SJSA1 (cell line): ENCODE results near the gene BPIFA3. TPM values are rescaled to one million over a fixed set of nuclear protein-coding genes. Genes with fewer than 3 reads are reported as not detected.

Experiments
- DNase-seq, 2 experiments: peaks; one replicate each; pipeline ENCODE4 v3.0.0-alpha.2; 2015 to 2020; ENCODE audit warnings: low spot score in 2 of 2, low read depth in 1 of 2
- H3K27ac ChIP-seq: fragments of 250-450 bp; sonication (Bioruptor Pico); 2 replicates; pipeline ENCODE4 v1.5.1; 2020; ENCODE audit warnings: mild to moderate bottlenecking, moderate library complexity
- H3K27me3 ChIP-seq: fragments of 250-450 bp; sonication (Bioruptor Pico); replicated peaks from 2 replicates; pipeline ENCODE4 v1.5.1; 2020; ENCODE audit warnings: mild to moderate bottlenecking, moderate library complexity
- H3K36me3 ChIP-seq: fragments of 250-450 bp; sonication (Bioruptor Pico); 2 replicates; pipeline ENCODE4 v1.5.1; 2020; ENCODE audit warnings: mild to moderate bottlenecking
- H3K4me1 ChIP-seq: fragments of 250-450 bp; sonication (Bioruptor Pico); replicated peaks from 2 replicates; pipeline ENCODE4 v1.6.1; 2021; ENCODE audit warnings: mild to moderate bottlenecking
- H3K4me3 ChIP-seq: fragments of 250-450 bp; sonication (Bioruptor Pico); 2 replicates; pipeline ENCODE4 v1.5.1; 2020; ENCODE audit warnings: mild to moderate bottlenecking
- H3K9me3 ChIP-seq: fragments of 250-450 bp; sonication (Bioruptor Pico); replicated peaks from 2 replicates; pipeline ENCODE4 v1.5.1; 2020; ENCODE audit warnings: mild to moderate bottlenecking
- total RNA-seq: library from RNA; depleted of rRNA; stranded (reverse); fragments of >200 nt; shearing (Covaris generic); gene quantifications from 2 replicates; pipeline ENCODE4 v1.2.3, GENCODE V29; 2014

Gene BPIFA3
- total RNA-seq, 1 experiment from 2014 or later = not detected

GRCh38 chr20:33257237-33257636 is 40.1 kb downstream of the BPIFA3 start:
- Histone ChIP-seq H3K27me3 (peaks cover 13% of the 10 kb centered on the region), H3K36me3 (no peaks in the 10 kb centered on the region), H3K9me3 (no peaks in the 10 kb centered on the region), H3K4me3 (no peak overlapping the region), H3K27ac (no peak overlapping the region), H3K4me1 (no peaks in the 10 kb centered on the region)
- DNase-seq = no peak

GRCh38 chr20:33259371-33259770 is 42.2 kb downstream of the BPIFA3 start:
- no peaks in the 10 kb centered on the region for H3K4me1 ChIP-seq
- H3K9me3 ChIP-seq = no peaks in the 10 kb centered on the region
- DNase-seq = no peak
- no peak overlapping the region for H3K4me3 ChIP-seq
- peaks cover 17% of the 10 kb centered on the region for H3K27me3 ChIP-seq
- no peak overlapping the region for H3K27ac ChIP-seq
- no peaks in the 10 kb centered on the region for H3K36me3 ChIP-seq

- H3K27me3 ChIP-seq = peaks cover 17% of the 10 kb centered on the region
- no peaks in the 10 kb centered on the region for H3K4me1 ChIP-seq
- H3K4me3 ChIP-seq = no peak overlapping the region
- H3K36me3 ChIP-seq = no peaks in the 10 kb centered on the region
- H3K9me3 ChIP-seq = no peaks in the 10 kb centered on the region
- DNase-seq = no peak
- no peak overlapping the region for H3K27ac ChIP-seq
These were observed 44.3 kb downstream of the BPIFA3 start for GRCh38 chr20:33261465-33261864.

GRCh38 chr20:33262658-33263065 is 45.5 kb downstream of the BPIFA3 start:
- DNase-seq = no peak
- Histone ChIP-seq H3K4me3 (no peak overlapping the region), H3K9me3 (no peaks in the 10 kb centered on the region), H3K4me1 (no peaks in the 10 kb centered on the region), H3K36me3 (no peaks in the 10 kb centered on the region), H3K27me3 (peaks cover 17% of the 10 kb centered on the region), H3K27ac (no peak overlapping the region)

GRCh38 chr20:33263784-33264183 is 46.6 kb downstream of the BPIFA3 start:
- Histone ChIP-seq H3K4me3 (no peak overlapping the region), H3K27ac (no peak overlapping the region), H3K36me3 (no peaks in the 10 kb centered on the region), H3K4me1 (no peaks in the 10 kb centered on the region), H3K9me3 (no peaks in the 10 kb centered on the region), H3K27me3 (peaks cover 17% of the 10 kb centered on the region)
- no peak for DNase-seq

- Histone ChIP-seq H3K27me3 (peaks cover 31% of the 10 kb centered on the region), H3K4me1 (no peaks in the 10 kb centered on the region), H3K36me3 (no peaks in the 10 kb centered on the region), H3K4me3 (no peak overlapping the region), H3K9me3 (no peaks in the 10 kb centered on the region), H3K27ac (no peak overlapping the region)
- no peak for DNase-seq
These were observed 50.5 kb downstream of the BPIFA3 start for GRCh38 chr20:33267701-33268100.

- Histone ChIP-seq H3K27me3 (peaks cover 41% of the 10 kb centered on the region), H3K36me3 (no peaks in the 10 kb centered on the region)
These were observed 55.2 kb downstream of the BPIFA3 start for GRCh38 chr20:33272155-33272873.

GRCh38 chr20:33273117-33273851 is 56.1 kb downstream of the BPIFA3 start:
- DNase-seq = no peak
- Histone ChIP-seq H3K36me3 (no peaks in the 10 kb centered on the region), H3K27ac (no peak overlapping the region), H3K9me3 (no peaks in the 10 kb centered on the region), H3K27me3 (peaks cover 50% of the 10 kb centered on the region), H3K4me3 (no peak overlapping the region), H3K4me1 (no peaks in the 10 kb centered on the region)

More at GRCh38 chr20:33272155-33272873, 55.2 kb downstream of the BPIFA3 start:
- H3K27ac ChIP-seq = no peak overlapping the region
- DNase-seq = no peak
- no peaks in the 10 kb centered on the region for H3K4me1 ChIP-seq
- no peak overlapping the region for H3K4me3 ChIP-seq
- no peaks in the 10 kb centered on the region for H3K9me3 ChIP-seq

- DNase-seq = no peak
- peaks cover 53% of the 10 kb centered on the region for H3K27me3 ChIP-seq
- no peak overlapping the region for H3K27ac ChIP-seq
- no peaks in the 10 kb centered on the region for H3K36me3 ChIP-seq
- H3K4me3 ChIP-seq = no peak overlapping the region
- H3K9me3 ChIP-seq = no peaks in the 10 kb centered on the region
- no peaks in the 10 kb centered on the region for H3K4me1 ChIP-seq
These were observed 58.1 kb downstream of the BPIFA3 start for GRCh38 chr20:33275215-33275614.

- H3K4me1 ChIP-seq = no peaks in the 10 kb centered on the region
- no peaks in the 10 kb centered on the region for H3K9me3 ChIP-seq
- peaks cover 50% of the 10 kb centered on the region for H3K27me3 ChIP-seq
- DNase-seq = no peak
- H3K36me3 ChIP-seq = no peaks in the 10 kb centered on the region
- H3K27ac ChIP-seq = no peak overlapping the region
- no peak overlapping the region for H3K4me3 ChIP-seq
These were observed 58.7 kb downstream of the BPIFA3 start for GRCh38 chr20:33275871-33276270.

- Histone ChIP-seq H3K9me3 (no peaks in the 10 kb centered on the region), H3K27me3 (peaks cover 45% of the 10 kb centered on the region), H3K4me3 (no peak overlapping the region), H3K4me1 (no peaks in the 10 kb centered on the region), H3K36me3 (no peaks in the 10 kb centered on the region), H3K27ac (no peak overlapping the region)
- DNase-seq = no peak
These were observed 59.4 kb downstream of the BPIFA3 start for GRCh38 chr20:33276303-33277113.
